Measurements from ENCODE around the gene ADPRHL1. TPM values are rescaled to one million over a fixed set of nuclear protein-coding genes. Genes with fewer than 3 reads are reported as not detected.

ADPRHL1 gene
- total and polyA plus RNA-seq, 2 donors (not counting 1 experiment from before 2014, with no cell fraction given): 0.28 to 1.3 TPM

DNA sequence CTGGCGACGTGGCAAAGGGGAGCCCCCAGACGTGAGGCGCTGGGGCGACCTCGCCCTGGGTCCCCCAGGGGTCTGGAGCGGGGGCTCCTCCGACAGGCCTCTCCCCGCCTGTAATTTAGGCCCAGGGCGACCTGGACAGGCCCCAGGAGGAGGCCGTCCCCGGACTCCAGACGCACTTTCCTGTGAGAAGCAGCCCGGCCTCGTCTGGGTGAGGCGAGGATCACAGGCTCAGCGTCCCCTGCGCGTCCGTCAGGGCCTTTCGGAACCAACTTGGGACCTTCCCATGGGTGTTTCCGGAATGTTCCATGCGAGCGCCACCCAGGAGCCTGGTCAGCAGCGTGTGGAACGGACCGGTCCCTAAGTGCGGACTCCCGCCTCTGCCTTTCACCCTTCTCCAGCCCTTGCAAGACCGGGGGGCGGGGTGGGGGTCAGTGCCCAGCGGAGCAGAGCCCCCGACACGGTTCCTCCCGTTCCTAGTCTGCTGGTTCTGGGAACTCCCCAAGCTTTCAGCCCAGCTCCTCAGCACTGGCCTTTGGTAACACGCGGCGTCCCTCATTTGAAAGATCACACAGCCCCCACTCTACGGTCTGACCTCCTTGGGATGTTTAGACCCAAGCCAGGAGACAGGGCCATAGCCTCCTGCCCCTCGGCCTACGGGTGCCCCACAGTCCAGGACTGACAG is 88.2 kb downstream of the ADPRHL1 start:
- 92% methylated on average over 40 of the region's 41 CpGs for WGBS (ENCODE audit: insufficient coverage)
- Mint-ChIP-seq H3K27ac (no peak overlapping the region), H3K27me3 (peaks cover 25% of the 10 kb centered on the region), H3K4me3 (peak overlapping the region; percentile 63), H3K9me3 (ENCODE audit: insufficient read depth) (no peaks in the 10 kb centered on the region), H3K4me1 (peaks cover 7% of the 10 kb centered on the region)
- ChIA-PET CTCF (interaction anchor here (1.4 kb wide), 1 partner anchor 29 kb away, joined by 5 read pairs; no protein-coding TSS in a partner anchor), POLR2A (no interaction called here)
- no peak overlapping the region for H3K4me3 ChIP-seq (ENCODE audit: control extremely low read depth in 1 of 5, extremely low read depth in 1 of 5, insufficient read depth in 1 of 5, low read depth in 2 of 5, low read length in 4 of 5)
- TF ChIP-seq CTCF (IDR thresholded peaks at IDR 0.05) (no peak), EZH2 (IDR thresholded peaks at IDR 0.05; ENCODE audit: borderline replicate concordance, insufficient read depth, low read depth, low read length, poor library complexity, severe bottlenecking) (no peak)
- peaks cover 0 to 33% (median 16%) of the 10 kb centered on the region in 4 experiments for H3K27me3 ChIP-seq (replicated peaks in 1 of 4; ENCODE audit: control extremely low read depth in 1 of 4, control insufficient read depth in 3 of 4, insufficient read depth in 4 of 4, low read length in 3 of 4)
- ATAC-seq (ENCODE audit: low read depth) (no peak), DNase-seq (no peak)
- peaks cover 0 to 15% (median 0%) of the 10 kb centered on the region in 3 donors for H3K9me3 ChIP-seq (ENCODE audit: control extremely low read depth in 1 of 3, control insufficient read depth in 2 of 3, insufficient read depth in 1 of 3, low read length in 2 of 3)
- H3K79me2 ChIP-seq (ENCODE audit: control insufficient read depth, insufficient read depth, low read length): no peaks in the 10 kb centered on the region
- H2AFZ ChIP-seq (ENCODE audit: insufficient read depth, low read depth, low read length, poor library complexity, severe bottlenecking): no peak overlapping the region
- H3K4me1 ChIP-seq (ENCODE audit: control insufficient read depth in 2 of 2, insufficient read depth in 2 of 2, low read length in 2 of 2): peaks cover 8 to 10% of the 10 kb centered on the region in 2 donors
- H3K9ac ChIP-seq (ENCODE audit: low read length): no peak overlapping the region
- no peak overlapping the region for H3K27ac ChIP-seq (ENCODE audit: low read length in 2 of 2)
- no peaks in the 10 kb centered on the region for H3K36me3 ChIP-seq (replicated peaks in 1 of 2; ENCODE audit: control extremely low read depth in 1 of 2, control insufficient read depth in 1 of 2, extremely low read depth in 1 of 2, insufficient read depth in 2 of 2, low read length in 1 of 2)
- intact Hi-C loops (cut with micrococcal nuclease): no loop called here
- H3K4me2 ChIP-seq (replicated peaks; ENCODE audit: low read depth, low read length, poor library complexity, severe bottlenecking): no peak overlapping the region
- no peaks in the 10 kb centered on the region for H4K20me1 ChIP-seq (ENCODE audit: control insufficient read depth, insufficient read depth, low read length, poor library complexity, severe bottlenecking)

DNA sequence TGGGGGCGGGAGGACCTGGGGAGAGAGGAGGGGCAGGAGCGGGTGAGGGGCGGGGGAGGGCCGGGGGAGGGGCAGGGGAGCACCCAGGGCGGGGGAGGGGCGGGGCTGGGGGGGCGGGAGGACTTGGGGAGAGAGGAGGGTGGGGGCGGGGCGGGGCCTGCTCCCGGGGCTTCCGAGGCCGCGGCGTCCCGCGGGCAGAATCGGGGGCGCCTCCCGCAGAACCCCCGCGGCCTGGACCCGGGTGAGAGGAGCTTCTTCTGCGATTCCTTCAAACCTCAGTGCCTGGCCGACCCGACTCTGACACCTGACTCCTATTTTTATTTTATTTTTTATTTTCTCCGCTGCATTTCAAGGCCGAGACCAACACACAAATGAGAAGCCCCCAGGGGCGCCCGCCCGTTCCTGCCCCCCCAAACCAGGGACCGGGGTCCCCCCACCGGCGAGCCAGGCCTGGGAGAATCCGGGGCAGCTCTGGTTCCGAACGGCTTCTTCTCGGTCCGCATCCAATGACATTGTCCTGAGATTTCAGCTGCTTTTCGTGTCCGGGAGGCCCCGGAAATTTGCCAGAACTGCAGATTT is 88.9 kb downstream of the ADPRHL1 start:
- H3K4me3 Mint-ChIP-seq: no peak overlapping the region
- no peaks in the 10 kb centered on the region for H4K20me1 ChIP-seq (ENCODE audit: control insufficient read depth, insufficient read depth, low read length, poor library complexity, severe bottlenecking)

More for the DNA sequence above, 88.9 kb downstream of the ADPRHL1 start:
- no peaks in the 10 kb centered on the region for H3K79me2 ChIP-seq (ENCODE audit: control insufficient read depth, insufficient read depth, low read length)
- ChIA-PET POLR2A (no interaction called here), CTCF (no interaction called here)
- no peak overlapping the region for H3K4me3 ChIP-seq (ENCODE audit: control extremely low read depth in 1 of 5, extremely low read depth in 1 of 5, insufficient read depth in 1 of 5, low read depth in 2 of 5, low read length in 4 of 5)
- H3K36me3 ChIP-seq (replicated peaks in 1 of 2; ENCODE audit: control extremely low read depth in 1 of 2, control insufficient read depth in 1 of 2, extremely low read depth in 1 of 2, insufficient read depth in 2 of 2, low read length in 1 of 2): no peaks in the 10 kb centered on the region
- intact Hi-C loops (cut with micrococcal nuclease): no loop called here
- TF ChIP-seq CTCF (IDR thresholded peaks at IDR 0.05) (no peak), EZH2 (IDR thresholded peaks at IDR 0.05; ENCODE audit: borderline replicate concordance, insufficient read depth, low read depth, low read length, poor library complexity, severe bottlenecking) (no peak)
- H3K27ac Mint-ChIP-seq: no peak overlapping the region
- H3K27me3 Mint-ChIP-seq: peaks cover 28% of the 10 kb centered on the region
- no peak overlapping the region for H2AFZ ChIP-seq (ENCODE audit: insufficient read depth, low read depth, low read length, poor library complexity, severe bottlenecking)
- no peak overlapping the region for H3K27ac ChIP-seq (ENCODE audit: low read length in 2 of 2)
- H3K9ac ChIP-seq (ENCODE audit: low read length): no peak overlapping the region
- ATAC-seq (ENCODE audit: low read depth): no peak
- peaks cover 0 to 15% (median 0%) of the 10 kb centered on the region in 3 donors for H3K9me3 ChIP-seq (ENCODE audit: control extremely low read depth in 1 of 3, control insufficient read depth in 2 of 3, insufficient read depth in 1 of 3, low read length in 2 of 3)
- DNase-seq: no peak
- H3K27me3 ChIP-seq (replicated peaks in 1 of 4; ENCODE audit: control extremely low read depth in 1 of 4, control insufficient read depth in 3 of 4, insufficient read depth in 4 of 4, low read length in 3 of 4): peaks cover 0 to 33% (median 16%) of the 10 kb centered on the region in 4 experiments
- WGBS (ENCODE audit: insufficient coverage): 29% methylated on average over 32 of the region's 41 CpGs
- peaks cover 7% of the 10 kb centered on the region for H3K4me1 Mint-ChIP-seq
- H3K4me1 ChIP-seq (ENCODE audit: control insufficient read depth in 2 of 2, insufficient read depth in 2 of 2, low read length in 2 of 2): peaks cover 8 to 10% of the 10 kb centered on the region in 2 donors
- no peaks in the 10 kb centered on the region for H3K9me3 Mint-ChIP-seq (ENCODE audit: insufficient read depth)
- peak overlapping the region; percentile 49 for H3K4me2 ChIP-seq (replicated peaks; ENCODE audit: low read depth, low read length, poor library complexity, severe bottlenecking)
